Erythroblast (primary cell): Measurements from ENCODE around the gene DSE.

ENCODE experiments used
- GATA1 ChIP-seq: IDR thresholded peaks from 2 replicates; pipeline ENCODE4 v1.6.1; 2011; ENCODE audit warnings: low read depth, mild to moderate bottlenecking, control low read depth, low read length, moderate library complexity
- POLR2A ChIP-seq: IDR thresholded peaks from 2 replicates; pipeline ENCODE4 v1.6.1; 2011; ENCODE audit warnings: mild to moderate bottlenecking, low read length

DNA sequence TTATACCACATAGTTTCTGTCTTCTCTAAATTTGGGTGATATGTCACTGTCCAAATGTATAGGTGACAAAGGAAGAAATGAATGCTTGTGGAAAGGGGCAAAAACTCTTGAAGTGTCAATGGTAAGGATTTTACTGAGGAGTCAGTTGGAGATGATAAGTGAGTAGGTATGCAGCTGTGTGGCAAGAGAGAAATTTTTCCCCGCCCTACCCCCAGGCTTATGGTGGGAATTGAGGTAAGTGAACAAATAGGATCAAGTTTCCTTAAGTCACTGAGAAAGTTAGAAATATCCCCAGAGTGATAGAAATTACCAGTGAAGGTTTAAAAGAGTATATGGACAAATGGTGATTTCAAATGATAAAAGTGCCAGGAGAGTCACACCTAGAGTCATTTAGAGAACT lies 11.8 kb downstream of the DSE start:
- no peak for TF ChIP-seq POLR2A
- TF ChIP-seq GATA1, result no peak
